PC-3 (cell line): ENCODE measurements around the gene EFCAB11. TPM values are rescaled to one million over a fixed set of nuclear protein-coding genes. Genes with fewer than 3 reads are reported as not detected.
"Not testable (repeated sequence)": the region's sequence is repeated elsewhere in the genome, so short reads cannot be mapped to it uniquely, and the experiment has no call there.

Experiments
- ATAC-seq: fragments of 200-7000 bp; cut with Tn5 transposase; 2 replicates; pipeline ENCODE4 v1.9.1; 2020; ENCODE audit warnings: mild to moderate bottlenecking, moderate library complexity
- BruUV-seq: library from RNA; stranded (reverse); fragments of 400-500 nt; replicated peaks from 2 replicates; lab custom pipeline; 2021; lab: Mats Ljungman, UMichigan
- CTCF ChIA-PET: fragments of 300-600 bp; sonication (Branson Sonifier 250); formaldehyde crosslinking; loops from one replicate; lab custom pipeline; 2022; ENCODE audit warnings: antibody characterized with exemption; lab: Charles Lee
- POLR2A ChIA-PET: fragments of 300-600 bp; sonication (Branson Sonifier 250); formaldehyde crosslinking; loops from one replicate; lab custom pipeline; 2022; ENCODE audit warnings: antibody characterized with exemption; ENCODE audit not compliant: unreplicated experiment; lab: Charles Lee
- DNase-seq: peaks from one replicate; pipeline ENCODE4 v3.0.0-alpha.2; 2015
- H2AFZ ChIP-seq: fragments of 300-600 bp; sonication (generic); 2 replicates; pipeline ENCODE4 v1.6.0; 2016; ENCODE audit warnings: antibody characterized with exemption, low read length
- H3F3A ChIP-seq: fragments of 300-600 bp; sonication (generic); one replicate; pipeline ENCODE4 v1.6.0; 2017; ENCODE audit warnings: antibody characterized with exemption, low read length, control low read depth, mild to moderate bottlenecking; ENCODE audit not compliant: unreplicated experiment
- H3K27ac ChIP-seq: fragments of 300-600 bp; sonication (generic); 2 replicates; pipeline ENCODE4 v1.5.1; 2016; ENCODE audit warnings: mild to moderate bottlenecking, low read length
- H3K27me3 ChIP-seq: fragments of 300-600 bp; sonication (generic); 2 replicates; pipeline ENCODE4 v1.6.1; 2016; ENCODE audit warnings: low read length, mixed read lengths
- H3K36me3 ChIP-seq: fragments of 300-600 bp; sonication (generic); 2 replicates; pipeline ENCODE4 v1.6.1; 2016; ENCODE audit warnings: low read depth, mixed run types, low read length, mixed read lengths
- H3K4me1 ChIP-seq: fragments of 300-600 bp; sonication (generic); 2 replicates; pipeline ENCODE4 v1.5.1; 2016; ENCODE audit warnings: low read length; ENCODE audit not compliant: insufficient read depth
- H3K4me2 ChIP-seq: fragments of 300-600 bp; sonication (generic); 2 replicates; pipeline ENCODE4 v1.6.0; 2016; ENCODE audit warnings: low read length
- H3K4me3 ChIP-seq: fragments of 300-600 bp; sonication (generic); 2 replicates; pipeline ENCODE4 v1.5.1; 2016; ENCODE audit warnings: mild to moderate bottlenecking, low read length, mixed read lengths
- H3K79me2 ChIP-seq: fragments of 300-600 bp; sonication (generic); 2 replicates; pipeline ENCODE4 v1.6.1; 2017; ENCODE audit warnings: low read length, mixed read lengths
- H3K9ac ChIP-seq: fragments of 300-600 bp; sonication (generic); 2 replicates; pipeline ENCODE4 v1.6.0; 2016; ENCODE audit warnings: mild to moderate bottlenecking, low read length
- H3K9me2 ChIP-seq: fragments of 300-600 bp; sonication (generic); replicated peaks from 2 replicates; pipeline ENCODE4 v1.6.1; 2016; ENCODE audit warnings: mixed run types, low read length, mixed read lengths
- H3K9me3 ChIP-seq: fragments of 300-600 bp; sonication (generic); 2 replicates; pipeline ENCODE4 v1.6.1; 2016; ENCODE audit warnings: low read length, mixed read lengths
- H4K20me1 ChIP-seq: fragments of 300-600 bp; sonication (generic); 2 replicates; pipeline ENCODE4 v1.6.1; 2016; ENCODE audit warnings: low read length, mixed read lengths
- EZH2 ChIP-seq: fragments of 300-600 bp; sonication (generic); IDR thresholded peaks from one replicate; pipeline ENCODE4 v1.6.1; 2017; ENCODE audit warnings: antibody characterized with exemption, mild to moderate bottlenecking, low read length; ENCODE audit not compliant: unreplicated experiment
- EZH2phosphoT487 ChIP-seq: fragments of 300-600 bp; sonication (generic); IDR thresholded peaks from 2 replicates; pipeline ENCODE4 v1.6.1; 2018; ENCODE audit warnings: mild to moderate bottlenecking, antibody characterized with exemption, low read length, borderline replicate concordance
- intact Hi-C: fragments of 100-400 bp; cut with micrococcal nuclease; formaldehyde crosslinking; loops from 2 replicates; pipeline ENCODE4 v1.9.0; 2023
- total RNA-seq: library from RNA; depleted of rRNA; stranded (reverse); fragments of >200 nt; gene quantifications from 2 replicates; pipeline ENCODE4 v1.2.3, GENCODE V29; 2014
- TF ChIP-seq, protein P1 (sequence below): fragments of 300-600 bp; sonication (generic); conservative IDR thresholded peaks from 2 replicates; pipeline ENCODE4 v1.5.1; 2017; ENCODE audit warnings: antibody characterized with exemption, low read depth, mild to moderate bottlenecking, low read length

The EFCAB11 gene
- total RNA-seq, 1 experiment from 2014 or later: 7.0 TPM

- Histone ChIP-seq H3K36me3 (no peaks in the 10 kb centered on the region), H4K20me1 (no peaks in the 10 kb centered on the region), H3K4me3 (no peak overlapping the region), H3K9ac (no peak overlapping the region), H3K27me3 (no peaks in the 10 kb centered on the region), H3K79me2 (no peaks in the 10 kb centered on the region), H3F3A (no peaks in the 10 kb centered on the region), H3K27ac (no peak overlapping the region), H3K4me2 (no peak overlapping the region), H3K9me2 (no peaks in the 10 kb centered on the region), H2AFZ (no peak overlapping the region), H3K4me1 (no peaks in the 10 kb centered on the region), H3K9me3 (no peaks in the 10 kb centered on the region)
- CTCF ChIA-PET: no interaction called here
- POLR2A ChIA-PET: no interaction called here
- no peak for DNase-seq
- ATAC-seq: no peak
- intact Hi-C loops: loop anchor here (10.0 kb wide), 1 partner anchor 307 kb away; no protein-coding TSS in a partner anchor
- BruUV-seq: no TSS peak
- TF ChIP-seq, protein P1, sequence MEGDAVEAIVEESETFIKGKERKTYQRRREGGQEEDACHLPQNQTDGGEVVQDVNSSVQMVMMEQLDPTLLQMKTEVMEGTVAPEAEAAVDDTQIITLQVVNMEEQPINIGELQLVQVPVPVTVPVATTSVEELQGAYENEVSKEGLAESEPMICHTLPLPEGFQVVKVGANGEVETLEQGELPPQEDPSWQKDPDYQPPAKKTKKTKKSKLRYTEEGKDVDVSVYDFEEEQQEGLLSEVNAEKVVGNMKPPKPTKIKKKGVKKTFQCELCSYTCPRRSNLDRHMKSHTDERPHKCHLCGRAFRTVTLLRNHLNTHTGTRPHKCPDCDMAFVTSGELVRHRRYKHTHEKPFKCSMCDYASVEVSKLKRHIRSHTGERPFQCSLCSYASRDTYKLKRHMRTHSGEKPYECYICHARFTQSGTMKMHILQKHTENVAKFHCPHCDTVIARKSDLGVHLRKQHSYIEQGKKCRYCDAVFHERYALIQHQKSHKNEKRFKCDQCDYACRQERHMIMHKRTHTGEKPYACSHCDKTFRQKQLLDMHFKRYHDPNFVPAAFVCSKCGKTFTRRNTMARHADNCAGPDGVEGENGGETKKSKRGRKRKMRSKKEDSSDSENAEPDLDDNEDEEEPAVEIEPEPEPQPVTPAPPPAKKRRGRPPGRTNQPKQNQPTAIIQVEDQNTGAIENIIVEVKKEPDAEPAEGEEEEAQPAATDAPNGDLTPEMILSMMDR: no peak
- TF ChIP-seq EZH2 (no peak), EZH2phosphoT487 (no peak)
These were observed 72.7 kb downstream of the EFCAB11 start for GRCh38 chr14:89881839-89882238.

DNA sequence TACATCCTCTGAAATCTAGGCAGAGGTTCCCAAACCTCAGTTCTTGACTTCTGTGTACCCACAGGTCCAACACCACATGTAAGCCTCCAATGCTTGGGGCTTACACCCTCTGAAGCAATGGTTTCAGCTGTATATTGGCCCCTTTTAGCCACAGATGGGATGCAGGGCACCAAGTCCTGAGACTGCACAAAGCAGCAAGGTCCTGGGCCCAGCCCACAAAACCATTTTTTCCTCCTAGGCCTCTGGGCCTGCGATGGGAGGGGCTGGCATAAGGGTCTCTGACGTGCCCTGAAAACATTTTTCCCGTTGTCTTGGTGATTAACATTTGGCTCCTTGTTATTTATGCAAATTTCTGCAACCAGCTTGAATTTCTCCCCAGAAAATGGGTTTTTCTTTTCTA is 80.4 kb downstream of the EFCAB11 start:
- H3K4me3 ChIP-seq, H2AFZ ChIP-seq, POLR2A ChIA-PET, H3K79me2 ChIP-seq, H3K4me1 ChIP-seq, H4K20me1 ChIP-seq, H3K27me3 ChIP-seq, CTCF ChIA-PET, ATAC-seq, BruUV-seq, DNase-seq, H3K4me2 ChIP-seq, H3K9ac ChIP-seq, H3K9me3 ChIP-seq, H3F3A ChIP-seq, H3K9me2 ChIP-seq, H3K27ac ChIP-seq, intact Hi-C loops, H3K36me3 ChIP-seq: not testable (repeated sequence)

DNA sequence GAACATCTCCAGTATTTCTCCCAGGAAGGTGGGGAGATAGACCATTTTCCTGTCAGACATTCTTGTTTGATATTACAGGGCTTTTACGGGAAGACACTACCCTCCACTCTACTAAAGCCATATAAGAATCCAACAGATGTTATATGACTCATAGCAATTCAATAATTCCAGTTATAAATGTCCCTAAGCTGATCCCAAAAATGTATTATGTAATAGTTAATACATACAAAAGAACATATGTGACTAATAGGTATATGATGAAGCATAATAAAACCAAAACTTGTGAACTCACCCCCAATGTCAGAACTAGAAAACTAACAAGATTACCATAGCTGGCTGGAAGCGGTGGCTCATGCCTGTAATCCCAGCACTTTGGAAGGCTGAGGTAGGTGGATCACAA is 84.2 kb downstream of the EFCAB11 start:
- ChIA-PET CTCF (no interaction called here), POLR2A (interaction anchor here (0.6 kb wide), 1 partner anchor 1679 kb away, joined by 7 read pairs; no protein-coding TSS in a partner anchor)
- Histone ChIP-seq H3F3A (no peaks in the 10 kb centered on the region), H3K4me1 (peaks cover 7% of the 10 kb centered on the region), H3K4me3 (no peak overlapping the region), H3K36me3 (no peaks in the 10 kb centered on the region), H4K20me1 (no peaks in the 10 kb centered on the region), H3K9me2 (no peaks in the 10 kb centered on the region), H3K9ac (no peak overlapping the region), H2AFZ (no peak overlapping the region), H3K9me3 (no peaks in the 10 kb centered on the region), H3K27me3 (no peaks in the 10 kb centered on the region), H3K4me2 (no peak overlapping the region), H3K79me2 (no peaks in the 10 kb centered on the region), H3K27ac (no peak overlapping the region)
- ATAC-seq: peak; percentile 70
- TF ChIP-seq, protein P1: no peak
- TF ChIP-seq EZH2phosphoT487: no peak
- TF ChIP-seq EZH2: no peak
- peak; percentile 58 for DNase-seq
- intact Hi-C loops: loop anchor here (1.0 kb wide), 1 partner anchor 13 kb away; no protein-coding TSS in a partner anchor
- BruUV-seq: no TSS peak
